DND-41 (cell line): ENCODE results near the gene BLVRB.
A peak's percentile ranks its signal among the peaks of the same experiment; 100 is the strongest.

Experiments
- ATAC-seq: fragments of 200-7000 bp; cut with Tn5 transposase; 3 replicates; pipeline ENCODE4 v1.9.1; 2021; ENCODE audit warnings: low read depth; ENCODE audit not compliant: insufficient read depth
- DNase-seq: peaks from one replicate; pipeline ENCODE4 v3.0.0-alpha.2; 2020
- H2AFZ ChIP-seq: 2 replicates; pipeline ENCODE4 v1.6.0; 2012; ENCODE audit warnings: low read depth, low read length
- H3K27ac ChIP-seq: 2 replicates; pipeline ENCODE4 v1.5.1; 2012; ENCODE audit warnings: low read length, inconsistent platforms
- H3K27me3 ChIP-seq: fragments of 200-600 bp; sonication (generic); 2 replicates; pipeline ENCODE4 v1.6.0; 2012; ENCODE audit warnings: low read length, mild to moderate bottlenecking, inconsistent platforms; ENCODE audit not compliant: insufficient read depth, poor library complexity
- H3K36me3 ChIP-seq: 2 replicates; pipeline ENCODE4 v1.5.1; 2012; ENCODE audit warnings: low read length, inconsistent platforms; ENCODE audit not compliant: insufficient read depth
- H3K4me1 ChIP-seq: 2 replicates; pipeline ENCODE4 v1.5.1; 2012; ENCODE audit warnings: mild to moderate bottlenecking, low read length; ENCODE audit not compliant: insufficient read depth
- H3K4me2 ChIP-seq: 2 replicates; pipeline ENCODE4 v1.6.0; 2012; ENCODE audit warnings: mild to moderate bottlenecking, moderate library complexity, low read length, inconsistent platforms; ENCODE audit not compliant: insufficient read depth
- H3K4me3 ChIP-seq, 2 experiments: fragments of 200-600 bp in 1 of 2; shearing (Covaris generic) in 1 of 2; 2 replicates each; pipeline ENCODE4 v1.5.1; 2012 to 2016; ENCODE audit warnings: inconsistent platforms in 2 of 2, low read length in 2 of 2, mild to moderate bottlenecking in 2 of 2, low read depth in 1 of 2, moderate library complexity in 1 of 2
- H3K79me2 ChIP-seq: 2 replicates; pipeline ENCODE4 v1.6.0; 2012; ENCODE audit warnings: low read length, inconsistent platforms; ENCODE audit not compliant: insufficient read depth
- H3K9ac ChIP-seq: 2 replicates; pipeline ENCODE4 v1.6.0; 2012; ENCODE audit warnings: low read depth, mild to moderate bottlenecking, inconsistent platforms, low read length, moderate library complexity
- H3K9me3 ChIP-seq: 2 replicates; pipeline ENCODE4 v1.5.1; 2012; ENCODE audit warnings: low read length, moderate library complexity, mild to moderate bottlenecking, inconsistent platforms; ENCODE audit not compliant: insufficient read depth, severe bottlenecking
- H4K20me1 ChIP-seq: 2 replicates; pipeline ENCODE4 v1.6.0; 2012; ENCODE audit warnings: low read length; ENCODE audit not compliant: insufficient read depth
- EZH2 ChIP-seq: IDR thresholded peaks from 3 replicates; pipeline ENCODE4 v1.6.1; 2012; ENCODE audit warnings: borderline replicate concordance, low read depth, mild to moderate bottlenecking, moderate library complexity, low read length, inconsistent platforms; ENCODE audit not compliant: severe bottlenecking
- TF ChIP-seq, protein P1 (sequence below): IDR thresholded peaks from 2 replicates; pipeline ENCODE4 v1.5.1; 2012; ENCODE audit warnings: borderline replicate concordance, low read length, moderate library complexity, mild to moderate bottlenecking; ENCODE audit not compliant: poor library complexity, severe bottlenecking; ENCODE audit errors: extremely low read depth

The BLVRB gene

DNA sequence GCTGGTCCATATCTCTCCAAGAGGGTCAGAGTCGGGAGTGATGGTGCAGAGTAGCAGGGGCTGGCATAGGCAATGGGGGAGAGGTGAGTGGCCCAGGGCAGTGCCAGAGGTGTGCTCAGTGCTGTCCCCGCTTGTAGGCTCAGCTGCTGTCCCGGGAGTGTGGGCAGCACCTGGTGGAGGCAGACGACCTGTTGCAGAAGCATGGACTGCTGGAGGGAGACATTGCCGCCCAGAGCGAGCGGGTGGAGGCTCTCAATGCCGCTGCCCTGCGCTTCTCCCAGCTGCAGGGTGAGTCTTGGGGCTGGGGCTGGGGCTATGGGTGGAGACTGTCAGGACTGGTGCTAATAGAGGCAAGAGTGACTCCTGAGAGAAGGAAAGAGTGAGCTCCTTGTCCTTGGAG, 40.6 kb upstream of the BLVRB start:
- no peak overlapping the region for H3K4me3 ChIP-seq
- H3K27me3 ChIP-seq, result no peaks in the 10 kb centered on the region
- no peak overlapping the region for H3K27ac ChIP-seq
- no peak for ATAC-seq
- H3K9me3 ChIP-seq, result no peaks in the 10 kb centered on the region
- H3K79me2 ChIP-seq, result no peaks in the 10 kb centered on the region
- DNase-seq, result no peak
- TF ChIP-seq, protein P1, sequence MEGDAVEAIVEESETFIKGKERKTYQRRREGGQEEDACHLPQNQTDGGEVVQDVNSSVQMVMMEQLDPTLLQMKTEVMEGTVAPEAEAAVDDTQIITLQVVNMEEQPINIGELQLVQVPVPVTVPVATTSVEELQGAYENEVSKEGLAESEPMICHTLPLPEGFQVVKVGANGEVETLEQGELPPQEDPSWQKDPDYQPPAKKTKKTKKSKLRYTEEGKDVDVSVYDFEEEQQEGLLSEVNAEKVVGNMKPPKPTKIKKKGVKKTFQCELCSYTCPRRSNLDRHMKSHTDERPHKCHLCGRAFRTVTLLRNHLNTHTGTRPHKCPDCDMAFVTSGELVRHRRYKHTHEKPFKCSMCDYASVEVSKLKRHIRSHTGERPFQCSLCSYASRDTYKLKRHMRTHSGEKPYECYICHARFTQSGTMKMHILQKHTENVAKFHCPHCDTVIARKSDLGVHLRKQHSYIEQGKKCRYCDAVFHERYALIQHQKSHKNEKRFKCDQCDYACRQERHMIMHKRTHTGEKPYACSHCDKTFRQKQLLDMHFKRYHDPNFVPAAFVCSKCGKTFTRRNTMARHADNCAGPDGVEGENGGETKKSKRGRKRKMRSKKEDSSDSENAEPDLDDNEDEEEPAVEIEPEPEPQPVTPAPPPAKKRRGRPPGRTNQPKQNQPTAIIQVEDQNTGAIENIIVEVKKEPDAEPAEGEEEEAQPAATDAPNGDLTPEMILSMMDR, result no peak
- TF ChIP-seq EZH2, result no peak
- H3K36me3 ChIP-seq, result no peaks in the 10 kb centered on the region
- no peak overlapping the region for H2AFZ ChIP-seq
- no peak overlapping the region for H3K9ac ChIP-seq
- no peaks in the 10 kb centered on the region for H3K4me1 ChIP-seq
- H4K20me1 ChIP-seq, result no peaks in the 10 kb centered on the region
- no peak overlapping the region for H3K4me2 ChIP-seq

DNA sequence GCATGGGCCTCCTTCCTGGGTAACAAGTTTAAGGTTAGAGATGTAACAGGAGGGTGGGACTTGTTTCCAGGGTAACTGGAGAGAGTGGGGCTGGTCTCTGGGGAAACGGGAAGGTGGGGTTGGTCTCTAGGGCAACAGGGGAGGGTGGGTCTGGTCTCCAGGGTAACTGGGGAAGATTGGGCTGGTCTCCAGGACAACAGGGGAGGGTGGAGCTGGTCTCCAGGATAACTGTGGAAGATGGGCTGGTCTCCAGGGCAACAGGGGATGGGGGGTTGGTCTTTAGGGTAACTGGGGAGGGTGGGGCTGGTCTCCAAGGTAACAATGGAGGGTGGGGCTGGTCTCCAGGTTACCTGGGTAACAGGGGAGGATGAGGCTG, 37.8 kb upstream of the BLVRB start:
- Histone ChIP-seq H2AFZ (no peak overlapping the region), H3K9me3 (no peaks in the 10 kb centered on the region), H4K20me1 (no peaks in the 10 kb centered on the region), H3K27ac (no peak overlapping the region), H3K79me2 (no peaks in the 10 kb centered on the region), H3K9ac (no peak overlapping the region), H3K36me3 (no peaks in the 10 kb centered on the region), H3K4me3 (no peak overlapping the region), H3K27me3 (no peaks in the 10 kb centered on the region), H3K4me2 (no peak overlapping the region), H3K4me1 (no peaks in the 10 kb centered on the region)
- DNase-seq (peak; percentile 51), ATAC-seq (peak; percentile 47; the same call in 1 of the 3 replicates)
- TF ChIP-seq, protein P1, result no peak
- TF ChIP-seq EZH2, result no peak

DNA sequence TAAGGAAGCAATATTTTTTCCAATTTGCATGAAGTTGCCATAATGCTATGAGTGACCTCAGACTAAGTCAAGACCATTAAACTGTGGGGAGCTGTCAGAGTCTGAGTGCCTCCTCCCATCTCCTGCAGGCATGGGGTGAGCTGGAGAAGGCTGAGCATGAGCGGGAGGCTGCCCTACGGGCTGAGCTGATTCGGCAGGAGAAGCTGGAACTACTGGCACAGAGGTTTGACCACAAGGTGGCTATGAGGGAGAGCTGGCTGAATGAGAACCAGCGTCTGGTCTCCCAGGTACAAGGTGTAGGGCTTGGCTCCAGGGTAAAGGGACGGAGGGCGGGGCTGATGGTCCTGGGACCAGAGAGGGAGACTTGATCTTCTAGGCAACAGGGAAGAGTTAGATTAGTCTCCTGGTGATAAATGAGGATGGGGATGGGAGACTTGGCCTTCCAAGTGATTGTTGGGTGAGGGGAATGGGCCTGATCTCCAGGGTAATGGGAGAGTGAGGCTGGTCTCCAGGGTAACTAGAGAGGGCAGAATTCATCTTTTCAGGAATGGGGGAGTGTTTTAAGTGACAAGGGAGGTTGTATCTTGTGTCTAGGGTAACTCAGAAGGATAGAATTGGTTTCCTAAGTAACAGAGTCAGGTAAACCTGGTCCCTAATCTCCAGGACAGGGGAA, 37.2 kb upstream of the BLVRB start:
- no peak for DNase-seq
- no peak for ATAC-seq
- TF ChIP-seq EZH2, result no peak
- TF ChIP-seq, protein P1, result no peak

DNA sequence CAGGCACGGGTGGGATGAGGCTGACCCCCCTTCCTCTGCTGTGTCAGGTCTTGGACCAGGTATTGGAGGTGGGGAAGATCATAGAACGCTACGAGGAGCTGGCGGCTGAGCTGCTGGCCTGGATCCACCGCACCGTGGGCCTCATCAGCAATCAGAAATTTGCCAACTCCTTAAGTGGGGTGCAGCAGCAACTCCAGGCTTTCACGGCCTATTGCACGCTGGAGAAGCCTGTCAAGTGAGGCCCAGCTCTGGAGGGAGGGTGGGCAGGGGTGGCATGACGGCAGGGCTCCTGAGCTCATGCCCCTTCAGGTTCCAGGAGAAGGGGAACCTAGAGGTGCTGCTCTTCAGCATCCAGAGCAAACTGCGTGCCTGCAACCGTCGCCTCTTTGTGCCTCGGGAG, 36.5 kb upstream of the BLVRB start:
- H3K27me3 ChIP-seq, result no peaks in the 10 kb centered on the region
- H3K9ac ChIP-seq, result no peak overlapping the region
- TF ChIP-seq, protein P1, result no peak
- no peak for TF ChIP-seq EZH2

More for the DNA sequence above, 37.2 kb upstream of the BLVRB start:
- Histone ChIP-seq H2AFZ (no peak overlapping the region), H3K9ac (no peak overlapping the region), H3K36me3 (no peaks in the 10 kb centered on the region), H3K27ac (no peak overlapping the region), H3K27me3 (no peaks in the 10 kb centered on the region), H3K4me2 (no peak overlapping the region), H3K4me3 (no peak overlapping the region), H4K20me1 (no peaks in the 10 kb centered on the region), H3K79me2 (no peaks in the 10 kb centered on the region), H3K9me3 (no peaks in the 10 kb centered on the region), H3K4me1 (no peaks in the 10 kb centered on the region)

More for the DNA sequence above, 36.5 kb upstream of the BLVRB start:
- no peak overlapping the region for H3K4me3 ChIP-seq
- H3K4me2 ChIP-seq, result no peak overlapping the region
- DNase-seq (no peak), ATAC-seq (no peak)
- no peak overlapping the region for H2AFZ ChIP-seq
- no peak overlapping the region for H3K27ac ChIP-seq
- H4K20me1 ChIP-seq, result no peaks in the 10 kb centered on the region
- no peaks in the 10 kb centered on the region for H3K79me2 ChIP-seq
- no peaks in the 10 kb centered on the region for H3K4me1 ChIP-seq
- no peaks in the 10 kb centered on the region for H3K9me3 ChIP-seq
- H3K36me3 ChIP-seq, result no peaks in the 10 kb centered on the region
